ENCODE data around the gene ARHGAP25. TPM values are rescaled to one million over a fixed set of nuclear protein-coding genes. Genes with fewer than 3 reads are reported as not detected.

ARHGAP25 gene
- total RNA-seq, result 1 to 10 TPM; 1.4 to 8.4 (median 2.0) TPM
- 1 to 10 TPM; 1.4 to 3.6 TPM for polyA plus RNA-seq

DNA sequence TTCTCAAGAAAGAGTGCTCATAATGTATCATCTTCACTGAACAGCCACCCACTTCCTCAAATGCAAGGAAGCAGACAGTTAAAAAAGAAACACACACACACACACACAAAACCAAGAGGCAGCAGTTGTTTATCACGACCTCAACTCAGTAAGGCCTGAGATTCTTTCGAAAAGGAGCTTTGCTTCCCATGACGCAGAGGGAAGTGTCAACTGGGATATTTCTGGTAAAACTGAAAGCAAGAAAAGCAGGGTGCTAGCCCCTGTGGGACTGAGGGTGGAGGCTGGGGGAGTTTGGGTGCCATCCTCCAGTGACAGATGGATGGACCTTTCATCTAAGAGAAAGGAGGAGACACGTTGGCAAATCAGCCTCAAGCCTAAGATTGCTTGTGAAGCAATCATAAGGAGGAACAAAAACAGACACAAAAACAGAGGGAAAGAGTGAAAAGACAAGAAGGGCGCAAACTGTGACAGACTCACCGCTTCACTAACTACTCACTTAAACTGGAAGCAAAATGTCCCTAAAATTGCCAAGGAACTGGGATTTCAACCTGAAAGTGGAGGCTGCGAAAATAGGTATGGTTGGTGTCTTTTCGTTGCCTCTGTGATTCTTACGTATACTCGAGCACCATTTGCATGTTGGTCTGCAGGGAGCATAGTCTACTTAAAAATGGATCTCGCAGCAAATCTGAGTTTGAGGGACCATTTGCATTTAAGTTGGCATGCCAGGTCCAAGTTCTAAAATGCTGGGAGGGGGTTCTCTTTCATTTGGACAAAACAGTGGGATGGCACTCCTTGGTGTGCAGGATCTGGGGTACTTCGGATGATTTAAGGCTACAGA is at the start of gene ARHGAP25:
ARHGAP25 (plus strand) TSS at position 124 of the 838 bp plus-strand sequence; CDS start at position 513, 389 bp downstream.
- Histone ChIP-seq H3K36me3 (no peaks in the 10 kb centered on the region), H3K9me3 (no peaks in the 10 kb centered on the region), H3K4me1 (no peaks in the 10 kb centered on the region), H3K27me3 (no peaks in the 10 kb centered on the region), H3K27ac (peak within 1 kb of the TSS in 2 of 4 donors; percentile 42 to 52), H3K4me3 (peak within 1 kb of the TSS in 1 of 4 donors; percentile 25)
- TF ChIP-seq, protein P1, sequence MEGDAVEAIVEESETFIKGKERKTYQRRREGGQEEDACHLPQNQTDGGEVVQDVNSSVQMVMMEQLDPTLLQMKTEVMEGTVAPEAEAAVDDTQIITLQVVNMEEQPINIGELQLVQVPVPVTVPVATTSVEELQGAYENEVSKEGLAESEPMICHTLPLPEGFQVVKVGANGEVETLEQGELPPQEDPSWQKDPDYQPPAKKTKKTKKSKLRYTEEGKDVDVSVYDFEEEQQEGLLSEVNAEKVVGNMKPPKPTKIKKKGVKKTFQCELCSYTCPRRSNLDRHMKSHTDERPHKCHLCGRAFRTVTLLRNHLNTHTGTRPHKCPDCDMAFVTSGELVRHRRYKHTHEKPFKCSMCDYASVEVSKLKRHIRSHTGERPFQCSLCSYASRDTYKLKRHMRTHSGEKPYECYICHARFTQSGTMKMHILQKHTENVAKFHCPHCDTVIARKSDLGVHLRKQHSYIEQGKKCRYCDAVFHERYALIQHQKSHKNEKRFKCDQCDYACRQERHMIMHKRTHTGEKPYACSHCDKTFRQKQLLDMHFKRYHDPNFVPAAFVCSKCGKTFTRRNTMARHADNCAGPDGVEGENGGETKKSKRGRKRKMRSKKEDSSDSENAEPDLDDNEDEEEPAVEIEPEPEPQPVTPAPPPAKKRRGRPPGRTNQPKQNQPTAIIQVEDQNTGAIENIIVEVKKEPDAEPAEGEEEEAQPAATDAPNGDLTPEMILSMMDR (IDR thresholded peaks at IDR 0.05), result no peak
- intact Hi-C loops (cut with DNase I), result no loop called here
- DNase-seq, result no peak
- peak in 2 of 4 donors; percentile 54 to 56 for ATAC-seq
- 70 to 80% methylated on average over 12 of the region's 12 CpGs for WGBS, 2 donors
- no peak for FAIRE-seq

DNA sequence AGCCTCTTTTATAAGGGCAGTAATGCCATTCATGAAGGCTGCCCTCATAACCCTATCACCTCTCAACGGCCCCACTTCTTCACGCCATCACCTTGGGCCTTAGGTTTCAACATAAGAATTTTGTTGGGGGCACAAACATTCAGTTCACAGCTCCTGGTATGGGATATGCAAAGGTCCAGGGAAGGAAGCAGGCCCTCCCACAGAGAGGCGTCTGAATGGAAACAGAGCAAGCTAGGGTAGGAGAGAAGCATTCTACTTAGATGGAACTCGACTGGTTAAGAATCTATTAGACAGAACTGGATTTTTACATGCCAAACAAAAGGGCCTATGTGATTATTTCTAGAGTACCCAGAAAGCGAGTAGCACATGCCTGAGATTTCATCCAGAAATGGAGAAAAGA is 48.4 kb upstream of the ARHGAP25 start:
- Histone ChIP-seq H3K4me1 (no peaks in the 10 kb centered on the region), H3K36me3 (no peaks in the 10 kb centered on the region), H3K4me3 (no peak overlapping the region), H3K27ac (no peak overlapping the region), H3K27me3 (no peaks in the 10 kb centered on the region), H3K9me3 (no peaks in the 10 kb centered on the region)
- WGBS, 2 donors, result 62 to 73% methylated on average over 5 of the region's 5 CpGs
- intact Hi-C loops (cut with DNase I), result no loop called here
- DNase-seq, result no peak
- no peak for ATAC-seq
- no peak for FAIRE-seq
- TF ChIP-seq, protein P1 (IDR thresholded peaks at IDR 0.05), result no peak

- Histone ChIP-seq H3K27ac (no peak overlapping the region), H3K4me1 (no peaks in the 10 kb centered on the region), H3K9me3 (no peaks in the 10 kb centered on the region), H3K4me3 (no peak overlapping the region), H3K36me3 (no peaks in the 10 kb centered on the region), H3K27me3 (no peaks in the 10 kb centered on the region)
- DNase-seq (no peak), FAIRE-seq (peak; percentile 53), ATAC-seq (no peak)
- intact Hi-C loops (cut with DNase I), result no loop called here
- TF ChIP-seq, protein P1 (IDR thresholded peaks at IDR 0.05), result no peak
- WGBS, 2 donors, result 81 to 96% methylated on average over 1 of the region's 1 CpG
Observed at GRCh38 chr2:68687018-68687417, 47.6 kb upstream of the ARHGAP25 start.

DNA sequence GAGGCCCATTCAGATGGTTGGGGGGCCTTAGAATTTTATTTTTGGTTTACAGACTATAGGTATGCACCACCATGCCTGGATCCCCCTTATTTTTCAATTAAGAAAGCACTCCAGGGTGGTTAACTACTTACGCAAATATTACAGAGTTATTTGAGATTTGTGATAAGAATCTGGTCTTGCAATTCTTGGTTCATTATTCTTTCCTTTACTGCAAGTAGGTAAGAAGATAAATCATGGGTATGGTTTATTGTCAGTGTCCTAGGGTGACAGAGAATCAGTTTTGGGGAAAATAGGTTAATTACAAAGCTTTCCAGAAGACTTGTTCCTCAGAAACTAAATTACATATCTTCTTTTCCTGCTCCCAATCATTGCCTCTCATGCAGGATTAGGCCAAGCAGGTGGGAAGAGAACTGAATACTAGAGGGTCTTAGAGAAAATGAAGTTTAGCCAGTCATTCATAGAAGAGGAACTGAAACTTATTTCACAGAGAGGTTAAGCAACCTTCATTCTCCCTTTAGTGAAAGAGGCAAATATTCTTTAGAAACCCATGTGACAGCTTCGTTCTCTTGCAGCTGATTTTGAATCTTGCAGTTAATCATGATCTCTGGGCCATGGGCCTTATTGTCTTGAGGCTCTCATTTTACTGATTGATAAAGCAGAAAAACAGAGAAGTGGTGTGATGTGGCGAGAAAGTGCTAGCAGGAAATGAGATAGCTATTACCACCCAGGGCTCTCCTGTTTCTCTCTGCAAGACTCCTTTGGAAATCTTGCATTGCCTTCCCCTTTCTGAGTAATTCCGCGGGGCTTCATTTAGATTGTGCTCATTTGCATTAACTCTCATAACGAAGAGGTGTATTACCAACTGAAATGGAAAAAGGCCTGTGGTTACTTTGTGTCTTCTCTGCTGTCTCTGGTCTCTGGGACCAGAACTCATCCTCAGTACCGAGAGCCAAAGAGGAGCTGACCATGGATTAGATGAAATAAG is 44.8 kb upstream of the ARHGAP25 start:
- Histone ChIP-seq H3K27ac (no peak overlapping the region), H3K27me3 (no peaks in the 10 kb centered on the region), H3K36me3 (no peaks in the 10 kb centered on the region), H3K9me3 (no peaks in the 10 kb centered on the region), H3K4me3 (no peak overlapping the region), H3K4me1 (no peaks in the 10 kb centered on the region)
- WGBS, 2 donors, result 67 to 77% methylated on average over 7 of the region's 7 CpGs
- ATAC-seq (peak in 2 of 4 donors; percentile 14 to 34), FAIRE-seq (no peak), DNase-seq (no peak)
- intact Hi-C loops (cut with DNase I), result no loop called here
- TF ChIP-seq, protein P1 (IDR thresholded peaks at IDR 0.05), result no peak

All from pancreas (tissue), 10 donors.